GM12878 (cell line): ENCODE measurements around the gene REV3L. TPM values are rescaled to one million over a fixed set of nuclear protein-coding genes. Genes with fewer than 3 reads are reported as not detected.

Source experiments
- ATAC-seq: fragments of 200-7000 bp; cut with Tn5 transposase; 3 replicates; pipeline ENCODE4 v1.9.1; 2020; ENCODE audit warnings: mild to moderate bottlenecking, moderate library complexity
- BruUV-seq: library from RNA; stranded (reverse); fragments of 400-500 nt; replicated peaks from 2 replicates; lab custom pipeline; 2021; lab: Mats Ljungman, UMichigan
- CTCF ChIA-PET: fragments of 300-600 bp; sonication (Branson Sonifier 250); formaldehyde crosslinking; extraction: SDS; loops from one replicate; lab custom pipeline; 2021; ENCODE audit warnings: inconsistent platforms; lab: Yijun Ruan, JAX
- POLR2A ChIA-PET: fragments of 350-600 bp; formaldehyde crosslinking; extraction: SDS; loops from one replicate; lab custom pipeline; 2021; ENCODE audit warnings: inconsistent platforms; lab: Charles Lee
- RAD21 ChIA-PET: fragments of 300-600 bp; sonication (Branson Sonifier 250); formaldehyde crosslinking; loops from one replicate; lab custom pipeline; 2023; ENCODE audit warnings: antibody characterized with exemption; ENCODE audit not compliant: unreplicated experiment; lab: Charles Lee
- SMC1A ChIA-PET: fragments of 300-600 bp; sonication (Branson Sonifier 250); formaldehyde crosslinking; loops from one replicate; lab custom pipeline; 2023; ENCODE audit not compliant: unreplicated experiment, uncharacterized antibody; lab: Charles Lee
- DNase-seq: peaks from one replicate; pipeline ENCODE4 v3.0.0-alpha.2; 2011; ENCODE audit warnings: low read depth, low spot score
- FAIRE-seq: peaks from 3 replicates; lab custom pipeline; 2011; peaks lifted over from hg19 to GRCh38; lab: Jason Lieb, UNC
- H2AFZ ChIP-seq: 2 replicates; pipeline ENCODE4 v1.6.0; 2011; ENCODE audit warnings: low read depth, low read length, control low read depth; ENCODE audit not compliant: control insufficient read depth
- H3K27ac ChIP-seq: 2 replicates; pipeline ENCODE4 v1.5.1; 2011; ENCODE audit warnings: control low read depth; ENCODE audit not compliant: control insufficient read depth, insufficient read depth
- H3K27me3 ChIP-seq, 2 experiments: replicated peaks in 1 of 2; 2 replicates each; pipeline versions ENCODE4 v1.6.0 to v1.6.1; 2011; ENCODE audit warnings: low read length in 1 of 2; ENCODE audit not compliant: control insufficient read depth in 2 of 2, insufficient read depth in 2 of 2
- H3K36me3 ChIP-seq, 2 experiments: 2 replicates each; pipeline ENCODE4 v1.5.1; 2011; ENCODE audit warnings: low read length in 1 of 2; ENCODE audit not compliant: control insufficient read depth in 2 of 2, insufficient read depth in 2 of 2
- H3K4me1 ChIP-seq: 2 replicates; pipeline ENCODE4 v1.6.1; 2011; ENCODE audit warnings: mild to moderate bottlenecking, low read length, moderate library complexity, mixed read lengths; ENCODE audit not compliant: control insufficient read depth, insufficient read depth
- H3K4me2 ChIP-seq: 2 replicates; pipeline ENCODE4 v1.6.0; 2011; ENCODE audit warnings: control low read depth; ENCODE audit not compliant: control insufficient read depth, insufficient read depth
- H3K4me3 ChIP-seq: fragments of 200-600 bp; sonication (generic); 2 replicates; pipeline ENCODE4 v1.5.1; 2016
- H3K79me2 ChIP-seq: 2 replicates; pipeline ENCODE4 v1.6.0; 2011; ENCODE audit warnings: low read length; ENCODE audit not compliant: control insufficient read depth, insufficient read depth
- H3K9ac ChIP-seq: 2 replicates; pipeline ENCODE4 v1.8.0; 2011; ENCODE audit warnings: low read length, control low read depth, mixed read lengths; ENCODE audit not compliant: control insufficient read depth, insufficient read depth
- H3K9me3 ChIP-seq: replicated peaks from 3 replicates; pipeline ENCODE4 v1.5.1; 2011; ENCODE audit warnings: mild to moderate bottlenecking, low read length; ENCODE audit not compliant: control insufficient read depth, insufficient read depth
- H4K20me1 ChIP-seq: 2 replicates; pipeline ENCODE4 v1.6.0; 2011; ENCODE audit not compliant: control insufficient read depth, insufficient read depth
- CBX3 ChIP-seq: fragments of 200-600 bp; sonication (generic); IDR thresholded peaks from 2 replicates; pipeline ENCODE4 v1.6.1; 2016; ENCODE audit warnings: low read depth, borderline replicate concordance
- FOXM1 ChIP-seq: IDR thresholded peaks from 2 replicates; pipeline ENCODE4 v1.6.1; 2012; ENCODE audit warnings: low read depth, mild to moderate bottlenecking, inconsistent platforms, low read length, moderate library complexity
- POU2F2 ChIP-seq: IDR thresholded peaks from 3 replicates; pipeline ENCODE4 v1.6.1; 2011; ENCODE audit warnings: low read depth, mild to moderate bottlenecking, low read length, borderline replicate concordance
- RCOR1 ChIP-seq: conservative IDR thresholded peaks from 2 replicates; pipeline ENCODE4 v1.6.1; 2012; ENCODE audit warnings: low read depth, low read length, improper control_type of control experiment
- SIX5 ChIP-seq: IDR thresholded peaks from 2 replicates; pipeline ENCODE4 v1.6.1; 2011; ENCODE audit warnings: mild to moderate bottlenecking, low read depth, low read length, moderate library complexity; ENCODE audit not compliant: severe bottlenecking
- SMAD5 ChIP-seq: IDR thresholded peaks from 2 replicates; pipeline ENCODE4 v1.6.1; 2016; ENCODE audit warnings: antibody characterized with exemption, low read depth
- SP1 ChIP-seq: IDR thresholded peaks from one replicate; pipeline ENCODE4 v1.6.1; 2011; ENCODE audit warnings: low read depth, low read length
- SPI1 ChIP-seq: IDR thresholded peaks from 2 replicates; pipeline ENCODE4 v1.6.1; 2011; ENCODE audit warnings: low read depth, mild to moderate bottlenecking, low read length, moderate library complexity, borderline replicate concordance; ENCODE audit not compliant: insufficient read depth
- SUPT20H ChIP-seq: IDR thresholded peaks from 2 replicates; pipeline ENCODE4 v1.6.1; 2011; ENCODE audit warnings: low read depth, mild to moderate bottlenecking, low read length, moderate library complexity, borderline replicate concordance; ENCODE audit not compliant: control insufficient read depth
- in situ Hi-C: fragments of 300-500 bp; cut with MboI; formaldehyde crosslinking; loops from 9 replicates; pipeline ENCODE4 v1.14.3; 2018; ENCODE audit warnings: mixed read lengths
- intact Hi-C: fragments of 100-400 bp; cut with micrococcal nuclease; formaldehyde crosslinking; loops from one replicate; pipeline ENCODE4 v1.14.2; 2022; ENCODE audit not compliant: unreplicated experiment
- polyA plus RNA-seq, 11 experiments: library from polyadenylated mRNA; depleted of rRNA in 4 of 11; unstranded in 6 of 11; stranded (reverse) in 5 of 11; fragments of >200 nt; fragmentation: Nextera tagmentation in 4 of 11; fragmentation: Illumina TruSeq in 1 of 11; extraction: Ambion mirVana in 4 of 11; extraction: Trizol in 1 of 11; gene quantifications; 1 replicate in 1 of 11; 2 replicates in 10 of 11; pipeline versions ENCODE4 v1.2.1 to v1.2.3, GENCODE V29; 2011 to 2016; ENCODE audit warnings: inconsistent platforms in 2 of 11, missing spikeins in 2 of 11, low read depth in 1 of 11
- total RNA-seq, 4 experiments: library from RNA; depleted of rRNA in 3 of 4; stranded (reverse); fragments of >200 nt in 3 of 4; fragmentation: Illumina TruSeq in 1 of 4; extraction: Trizol in 1 of 4; gene quantifications; 2 replicates each; pipeline versions ENCODE4 v1.2.1 to v1.2.3, GENCODE V29; 2013 to 2021

Gene REV3L
- total and polyA plus RNA-seq, 10 of the 15 experiments (the other 5 are each of a cell fraction or from before 2014, with no cell fraction given): 7.6 to 33.6 (median 21.5) TPM

- TF ChIP-seq SUPT20H (no peak), SPI1 (no peak), POU2F2 (no peak), RCOR1 (no peak), SIX5 (no peak), SMAD5 (no peak)
These were observed 63.9 kb downstream of the REV3L start (continued) for GRCh38 chr6:111418971-111419693.

- SMC1A ChIA-PET: interaction anchor here (0.9 kb wide), 1 partner anchor 26 kb away, joined by 3 read pairs; no protein-coding TSS in a partner anchor
These were observed 65.1 kb downstream of the REV3L start for GRCh38 chr6:111417946-111418345.

More at GRCh38 chr6:111417946-111418345, 65.1 kb downstream of the REV3L start:
- H3K27me3 ChIP-seq: no peaks in the 10 kb centered on the region
- DNase-seq (no peak), ATAC-seq (no peak), FAIRE-seq (no peak)
- H3K4me1 ChIP-seq: peaks cover 8% of the 10 kb centered on the region; the same call in 1 of the 2 replicates
- no peak overlapping the region for H3K4me3 ChIP-seq
- no peaks in the 10 kb centered on the region for H4K20me1 ChIP-seq
- peaks cover 3% of the 10 kb centered on the region in 2 experiments; a peak in 2 of 4 replicates for H3K36me3 ChIP-seq
- H3K27ac ChIP-seq: no peak overlapping the region
- peaks cover 43% of the 10 kb centered on the region for H3K79me2 ChIP-seq
- in situ Hi-C loops: no loop called here
- ChIA-PET RAD21 (no interaction called here), CTCF (no interaction called here), POLR2A (no interaction called here)
- no peak overlapping the region for H3K9ac ChIP-seq
- no peak overlapping the region for H2AFZ ChIP-seq
- no TSS peak for BruUV-seq
- intact Hi-C loops: no loop called here
- H3K9me3 ChIP-seq: no peaks in the 10 kb centered on the region; the same call in 2 of the 3 replicates
- TF ChIP-seq FOXM1 (no peak), SP1 (no peak), SMAD5 (no peak), CBX3 (no peak)
- no peak overlapping the region for H3K4me2 ChIP-seq
